HG03460 (cell line): ENCODE results near the gene MDN1.

ENCODE experiments used
- ATAC-seq: cut with Tn5 transposase; IDR thresholded peaks from one replicate; pipeline ENCODE4 v1.9.1; 2021; ENCODE audit not compliant: unreplicated experiment

MDN1 gene

DNA sequence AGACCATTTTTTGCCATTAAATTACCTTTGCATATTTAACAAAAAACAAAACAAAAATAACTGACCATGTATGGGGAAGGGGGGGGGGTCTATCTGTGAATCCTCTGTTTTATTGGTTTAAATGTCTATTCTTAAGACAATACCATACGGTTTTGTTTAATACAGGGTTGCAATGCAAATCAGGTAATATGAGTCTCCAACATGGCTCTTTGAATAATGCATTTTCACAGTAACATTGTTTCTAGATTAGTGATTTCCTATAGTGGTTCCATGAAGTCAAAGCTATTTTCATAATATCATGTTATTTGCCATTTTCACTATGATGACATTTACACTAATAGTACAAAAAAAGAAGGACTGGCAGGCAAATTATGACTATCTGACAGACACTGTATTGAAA is 116.3 kb downstream of the MDN1 start:
- no peak for ATAC-seq

DNA sequence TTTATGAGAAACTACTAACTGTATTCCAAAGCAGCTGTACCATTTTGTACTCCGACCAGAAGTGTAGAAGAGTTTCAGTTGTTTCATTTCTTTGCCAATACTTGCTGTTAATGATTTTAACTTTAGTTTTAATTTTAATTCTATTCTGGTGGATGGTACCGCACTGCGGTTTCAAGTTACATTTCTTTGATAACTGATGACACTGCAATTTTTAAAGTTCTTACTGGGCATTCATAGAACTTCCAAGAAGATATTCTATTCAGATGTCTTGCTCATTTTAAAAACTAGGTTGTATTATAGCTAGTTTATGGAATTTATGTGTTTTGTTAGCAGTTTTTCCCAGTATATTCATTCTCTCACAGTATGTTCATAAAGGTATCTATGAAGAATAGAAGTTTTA is 117.2 kb downstream of the MDN1 start:
- ATAC-seq, result no peak

DNA sequence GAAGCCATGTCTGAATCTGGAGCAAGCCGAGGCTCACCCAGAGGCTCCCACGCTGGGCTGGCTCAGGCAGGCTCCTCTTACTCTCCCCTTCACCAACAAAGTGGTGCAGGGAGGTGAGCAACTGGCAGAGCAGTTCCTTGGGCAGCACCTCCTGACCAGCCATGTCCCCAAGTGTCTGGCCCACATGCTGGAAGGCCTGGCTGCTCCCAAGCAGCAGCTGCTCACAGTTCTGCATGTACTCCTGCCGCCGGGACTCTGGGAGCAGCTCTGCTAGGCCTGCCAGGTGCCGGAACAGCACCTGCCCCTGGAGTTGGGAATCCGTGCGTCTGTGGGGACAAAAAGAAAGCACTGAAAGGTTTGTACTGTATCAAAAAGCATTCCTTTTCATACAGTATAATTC is 123.9 kb downstream of the MDN1 start:
- ATAC-seq, result no peak

DNA sequence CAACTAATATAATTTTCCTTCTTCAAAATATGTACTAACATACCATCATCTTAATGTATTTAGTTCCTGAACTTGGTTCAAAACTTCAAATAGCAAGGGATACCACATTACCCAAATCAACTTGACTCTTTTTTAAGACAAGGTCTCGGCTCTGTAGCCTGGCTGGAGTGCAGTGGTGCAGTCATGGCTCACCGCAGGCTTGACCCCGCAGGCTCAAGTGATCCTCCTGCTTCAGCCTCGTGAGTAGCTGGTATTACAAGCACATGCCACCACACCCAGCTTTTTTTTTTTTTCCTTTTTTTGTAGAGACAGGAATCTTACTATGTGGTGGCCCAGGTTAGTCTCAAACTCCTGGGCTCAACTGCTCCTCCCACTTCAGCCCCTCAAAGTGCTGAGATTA is 125.2 kb downstream of the MDN1 start:
- no peak for ATAC-seq

DNA sequence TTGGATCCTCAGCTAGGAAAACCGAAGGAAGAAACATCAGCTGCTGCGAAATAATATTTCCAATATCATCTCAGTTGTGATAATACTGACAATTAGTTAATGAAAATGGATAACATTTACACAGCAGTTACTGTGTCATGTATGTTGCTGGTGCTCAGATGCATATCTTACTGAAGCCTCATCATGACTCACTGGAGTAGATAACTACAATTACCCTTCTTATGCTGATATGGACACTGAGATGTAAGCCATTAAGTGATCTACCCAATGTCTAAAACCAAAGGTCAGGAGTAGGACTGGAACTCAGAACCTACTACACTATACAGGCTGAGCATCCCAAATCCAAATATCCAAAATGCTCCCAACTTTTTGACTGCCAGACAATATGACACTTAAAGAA is 126.4 kb downstream of the MDN1 start:
- no peak for ATAC-seq

DNA sequence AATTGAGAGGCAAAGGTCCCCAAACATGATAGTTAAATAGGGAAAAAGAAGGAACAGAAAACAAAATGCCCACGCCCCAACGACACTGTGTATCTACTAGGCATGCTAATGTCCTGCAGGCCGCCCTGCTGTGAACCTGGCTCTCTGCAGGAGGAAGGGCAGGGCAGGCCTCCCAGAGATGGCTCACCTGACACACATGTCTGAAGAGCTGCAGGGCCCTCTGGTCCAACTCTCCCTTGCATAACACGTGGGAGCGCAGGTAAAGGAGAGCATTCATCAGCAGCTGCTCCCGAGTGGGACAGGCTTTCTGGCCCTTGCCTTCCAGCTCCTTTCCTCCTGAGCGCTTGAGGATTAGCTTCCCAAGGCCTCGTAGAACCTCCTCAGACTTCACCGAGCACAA is 127.3 kb downstream of the MDN1 start:
- no peak for ATAC-seq

DNA sequence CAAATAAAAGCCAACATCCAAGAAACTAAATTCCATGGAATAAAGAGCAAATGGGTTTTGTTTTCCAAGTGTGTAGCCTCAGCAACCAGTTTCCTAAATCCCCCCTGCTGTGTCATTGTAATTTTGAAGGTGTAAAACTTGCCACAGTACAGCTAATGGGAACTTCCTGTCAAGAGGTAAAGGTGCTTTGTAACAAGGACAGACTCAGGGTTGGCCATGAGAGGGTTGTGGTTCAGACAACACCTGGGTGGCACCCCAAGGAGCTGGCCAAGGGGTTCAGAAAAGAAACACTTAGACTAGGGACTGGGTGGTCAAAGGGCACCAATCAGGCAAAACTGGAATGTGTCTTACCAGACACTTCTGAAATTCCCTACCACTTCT is 128.7 kb downstream of the MDN1 start:
- no peak for ATAC-seq

DNA sequence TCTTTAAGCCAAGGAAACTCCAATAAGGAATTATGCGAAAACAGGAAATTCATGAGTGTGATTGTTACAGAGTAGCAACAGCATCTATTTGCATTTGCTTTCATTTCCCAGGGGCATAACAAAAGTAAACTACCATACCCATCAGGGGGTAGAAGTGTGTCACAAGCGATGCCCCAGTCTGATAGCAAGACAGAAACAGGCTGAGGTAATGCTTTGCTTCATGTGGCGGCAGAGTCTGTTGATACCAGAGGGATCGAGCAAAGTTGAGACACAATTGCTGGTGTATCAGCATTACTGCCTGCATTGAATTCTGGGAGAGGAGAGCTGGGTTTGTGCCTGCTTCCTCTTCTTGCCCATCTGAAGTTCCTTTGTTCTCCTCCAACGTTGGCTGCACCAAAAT is 129.9 kb downstream of the MDN1 start:
- ATAC-seq, result no peak

DNA sequence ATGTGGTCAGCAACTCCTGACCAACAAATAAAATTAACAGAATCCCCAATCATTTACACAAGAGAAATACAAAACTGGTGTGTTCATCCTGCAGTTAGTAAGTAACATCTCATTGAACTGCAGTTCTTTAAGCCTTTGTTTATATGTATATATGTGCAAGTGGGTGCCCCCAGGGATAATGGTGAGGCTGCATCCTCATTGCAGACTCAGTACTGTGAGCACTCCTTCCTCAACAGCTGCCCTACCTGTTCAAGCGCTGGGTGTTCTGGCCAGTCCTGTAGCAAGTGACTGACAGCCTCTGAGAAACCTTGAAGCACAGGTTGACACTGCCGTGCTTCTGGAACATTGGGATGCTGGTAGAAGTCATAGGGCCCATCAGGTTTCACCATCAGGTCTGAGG is 131.3 kb downstream of the MDN1 start:
- ATAC-seq, result no peak

DNA sequence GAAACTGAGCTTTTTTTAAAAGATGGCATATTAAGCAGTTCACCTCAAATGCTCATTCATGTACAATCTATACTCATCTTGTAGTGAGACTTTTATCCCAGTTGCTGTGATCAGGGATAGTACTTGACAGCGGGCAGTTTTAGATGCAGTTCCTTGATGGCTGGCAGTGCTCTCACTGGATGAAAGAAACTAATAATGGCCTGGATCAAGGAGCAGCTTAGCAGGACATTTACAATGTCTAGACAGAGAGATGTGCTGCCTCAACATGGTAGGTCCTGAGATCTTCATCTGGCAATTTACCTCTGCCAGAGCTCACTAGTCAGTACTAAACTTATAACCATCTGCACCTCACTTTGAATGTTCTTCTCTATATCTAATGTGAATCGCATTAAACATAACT is 134.3 kb downstream of the MDN1 start:
- no peak for ATAC-seq

DNA sequence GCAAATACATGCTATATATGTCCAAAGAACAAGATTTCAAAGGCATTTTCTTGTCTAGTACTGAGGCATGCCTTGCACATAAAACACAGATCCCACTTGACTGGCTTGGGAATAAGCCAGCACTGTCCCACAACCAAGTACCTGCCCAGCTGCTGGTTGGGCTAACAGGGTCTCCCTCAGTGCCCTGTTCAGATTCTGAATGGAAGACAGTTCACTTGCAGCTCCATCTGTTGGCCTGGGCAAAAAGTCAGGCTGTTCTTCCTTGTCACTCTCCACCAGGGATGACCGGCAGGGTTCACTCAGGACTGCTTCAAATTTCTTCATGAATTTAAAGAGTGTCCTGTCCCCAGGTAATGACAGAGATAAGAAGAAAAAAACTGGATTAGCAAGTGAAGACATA is 136.6 kb downstream of the MDN1 start:
- ATAC-seq, result no peak

DNA sequence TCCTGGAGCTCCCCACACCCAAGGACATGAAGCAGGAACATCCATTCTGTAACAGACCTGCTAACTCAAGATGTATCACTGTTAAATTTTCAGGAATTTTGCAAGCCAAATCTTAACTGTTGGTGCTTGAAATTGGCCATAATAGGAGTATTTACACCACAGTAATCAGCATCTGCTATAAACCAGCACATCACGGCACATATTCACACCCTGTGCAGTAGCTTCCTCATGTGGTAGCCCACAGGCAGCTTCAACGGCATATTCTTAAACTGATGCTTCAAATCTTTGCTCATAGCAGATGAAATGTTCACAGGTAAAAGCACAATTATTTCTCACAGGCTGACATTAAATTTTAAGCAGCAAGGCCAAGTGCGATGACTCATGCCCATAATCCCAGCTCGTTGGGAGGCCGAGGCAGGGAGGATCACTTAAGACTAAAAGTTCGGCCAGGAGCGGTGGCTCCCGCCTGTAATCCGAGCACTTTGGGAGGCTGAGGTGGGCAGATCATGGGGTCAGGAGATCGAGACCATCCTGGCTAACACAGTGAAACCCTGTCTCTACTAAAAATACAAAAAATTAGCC is 137.5 kb downstream of the MDN1 start:
- no peak for ATAC-seq

DNA sequence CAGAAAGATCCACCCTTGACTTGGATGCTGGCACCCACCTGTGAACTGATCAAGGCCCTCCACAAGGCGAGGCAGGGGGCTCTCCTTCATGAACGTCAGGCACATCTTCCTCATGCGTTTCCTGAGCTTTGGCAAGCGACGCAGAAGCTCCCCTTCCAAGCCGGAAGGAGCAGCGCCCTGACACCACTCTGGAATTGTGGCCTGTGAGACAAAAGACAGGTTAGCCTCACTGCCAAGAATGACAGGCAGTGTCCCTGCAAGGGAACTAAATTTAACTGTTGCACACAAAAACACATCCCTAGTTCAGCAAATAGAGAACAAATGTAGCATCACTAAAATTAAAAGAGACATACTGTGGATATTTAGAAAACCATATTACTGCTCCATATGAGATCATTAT is 139.0 kb downstream of the MDN1 start:
- ATAC-seq, result no peak

DNA sequence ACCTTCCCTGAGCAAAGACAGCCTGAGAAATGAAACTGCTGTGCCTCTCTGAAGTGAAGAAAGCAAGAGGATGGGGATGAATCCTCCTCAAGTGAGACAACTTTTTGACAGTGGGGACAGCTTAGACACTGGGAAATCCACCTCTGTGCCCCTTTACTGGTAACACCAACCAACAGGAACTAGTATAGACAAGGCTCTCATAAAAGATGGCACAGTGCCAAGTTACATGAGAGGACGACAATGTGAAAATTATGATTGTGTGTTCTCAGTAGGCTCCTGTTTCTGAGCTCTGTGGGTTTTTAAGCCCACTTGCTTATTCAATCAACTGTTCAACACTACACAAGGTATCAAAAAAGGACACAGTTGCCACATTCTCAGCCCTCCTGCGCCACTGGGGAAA is 139.4 kb downstream of the MDN1 start:
- ATAC-seq, result no peak

DNA sequence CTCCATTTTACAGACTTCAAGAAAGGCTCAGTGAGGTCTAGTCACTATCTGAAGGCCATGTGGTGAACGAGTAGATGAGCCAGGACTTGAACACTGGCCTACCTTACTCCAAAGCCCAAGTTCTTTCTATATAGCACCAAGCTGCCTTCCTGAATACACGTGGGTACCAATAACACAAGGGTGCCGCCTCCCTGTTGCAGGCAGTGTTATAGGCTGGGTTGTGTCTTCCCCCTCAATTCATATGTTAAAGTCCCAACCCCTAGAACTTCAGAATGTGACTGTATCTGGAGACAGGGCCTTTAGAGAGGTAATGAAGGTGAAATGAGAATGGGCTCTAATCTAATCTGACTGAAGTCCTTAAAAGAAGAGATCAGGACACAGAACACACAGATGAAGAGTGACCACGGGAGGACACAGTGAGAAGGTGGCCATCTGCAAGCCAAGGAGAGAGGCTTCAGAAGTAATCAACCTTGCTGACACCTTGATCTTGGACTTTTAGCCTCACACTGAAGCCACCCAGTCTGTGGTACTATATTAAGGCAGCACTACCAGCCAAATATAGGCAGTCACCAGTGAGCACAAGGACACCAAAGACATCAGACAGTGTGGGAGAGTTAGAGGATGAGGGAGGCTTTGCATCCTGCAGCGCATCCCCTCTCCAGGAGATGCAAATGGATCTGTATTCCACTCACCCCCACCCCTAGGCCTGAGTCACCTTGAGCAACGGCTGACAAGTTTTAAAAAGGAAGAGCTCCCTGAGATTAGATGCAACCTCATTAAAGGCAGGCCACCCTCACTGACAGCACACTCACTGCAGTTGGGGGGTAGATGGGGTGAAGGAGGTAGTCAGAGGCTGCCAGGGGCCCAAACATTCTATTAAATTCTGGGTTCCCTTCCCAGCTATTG is 140.1 kb downstream of the MDN1 start:
- no peak for ATAC-seq

DNA sequence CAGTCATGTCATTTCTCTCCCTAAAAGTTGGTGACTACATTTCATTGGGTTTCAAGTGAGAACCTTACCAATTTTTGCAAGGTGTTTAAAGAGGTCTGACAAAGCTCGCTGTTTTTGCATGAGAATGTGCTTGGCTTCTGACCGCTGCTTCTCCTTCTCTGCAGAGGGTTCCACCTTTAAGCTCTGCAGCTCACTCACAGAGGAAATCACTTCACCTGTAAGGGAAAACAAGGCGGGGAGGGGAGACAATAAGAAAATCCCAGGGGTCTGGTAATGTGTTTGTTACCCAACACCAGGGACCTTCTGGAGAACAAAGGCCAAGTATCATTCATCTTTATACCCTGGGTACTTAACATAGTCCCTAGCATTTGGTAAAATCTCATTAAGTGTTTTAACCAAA is 141.1 kb downstream of the MDN1 start:
- ATAC-seq, result no peak

DNA sequence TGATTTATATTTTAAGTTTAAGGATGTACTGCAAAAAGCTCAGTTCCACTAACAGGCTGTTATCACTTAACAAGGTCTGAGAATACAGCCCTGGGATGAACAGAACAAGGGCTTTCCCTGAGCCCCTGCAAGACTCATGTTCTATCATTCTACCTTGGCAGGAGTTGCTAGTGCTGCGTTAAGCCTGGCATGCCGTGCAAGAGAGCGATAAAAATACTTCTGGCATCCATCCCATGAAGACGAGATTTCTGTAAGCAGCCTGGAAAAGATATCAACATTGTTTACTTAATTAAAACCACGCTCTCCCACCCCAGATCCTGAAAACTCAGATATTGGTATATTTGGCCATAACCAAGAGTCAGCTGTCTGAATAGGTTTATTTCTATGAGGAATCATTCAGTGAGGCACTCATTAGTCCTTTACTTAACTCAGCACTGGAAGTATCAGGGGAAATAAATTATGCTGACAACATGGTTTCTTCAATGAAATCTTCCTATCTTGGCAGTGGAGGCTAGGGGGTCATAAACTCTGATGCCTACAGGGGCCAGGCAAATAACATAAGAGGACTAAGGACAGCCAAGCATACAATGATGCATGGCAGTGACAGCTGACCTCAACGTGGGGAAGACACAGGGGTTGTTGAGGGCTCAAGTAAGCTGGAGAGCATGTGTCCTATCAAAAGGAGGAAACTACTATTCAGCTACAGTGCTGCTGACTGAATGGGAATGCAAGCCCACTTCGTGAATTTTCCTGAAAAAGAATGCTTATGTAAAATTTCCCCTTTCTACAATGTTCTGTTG is 143.4 kb downstream of the MDN1 start:
- ATAC-seq, result no peak

DNA sequence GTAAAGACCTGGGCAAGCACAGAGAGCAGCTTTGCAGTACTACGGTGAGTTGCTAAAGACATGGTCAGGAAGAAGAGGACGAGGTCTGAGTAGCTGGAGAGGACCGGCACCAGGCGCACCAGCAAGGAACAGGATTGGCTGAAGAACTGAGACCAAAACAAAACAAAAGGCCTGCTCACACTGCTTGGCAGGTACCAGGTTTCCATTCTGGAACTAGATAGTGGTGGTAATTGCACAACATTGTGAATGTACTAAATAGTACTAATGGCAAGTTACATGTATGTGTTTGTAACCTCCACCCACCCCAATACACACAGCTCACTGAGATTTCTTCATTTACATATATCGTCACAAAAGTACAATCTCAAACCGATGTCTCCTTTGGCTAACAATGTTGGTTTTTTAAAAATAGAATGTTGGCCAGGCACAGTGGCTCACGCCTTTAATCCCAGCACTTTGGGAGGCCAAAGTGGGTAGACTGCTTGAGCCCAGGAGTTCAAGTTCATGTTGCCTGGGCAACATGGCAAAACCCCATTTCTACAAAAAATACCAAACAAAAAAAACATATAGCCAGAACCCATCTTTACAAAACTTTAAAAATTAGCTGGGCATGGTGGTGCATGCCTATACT is 148.5 kb downstream of the MDN1 start:
- ATAC-seq, result no peak

DNA sequence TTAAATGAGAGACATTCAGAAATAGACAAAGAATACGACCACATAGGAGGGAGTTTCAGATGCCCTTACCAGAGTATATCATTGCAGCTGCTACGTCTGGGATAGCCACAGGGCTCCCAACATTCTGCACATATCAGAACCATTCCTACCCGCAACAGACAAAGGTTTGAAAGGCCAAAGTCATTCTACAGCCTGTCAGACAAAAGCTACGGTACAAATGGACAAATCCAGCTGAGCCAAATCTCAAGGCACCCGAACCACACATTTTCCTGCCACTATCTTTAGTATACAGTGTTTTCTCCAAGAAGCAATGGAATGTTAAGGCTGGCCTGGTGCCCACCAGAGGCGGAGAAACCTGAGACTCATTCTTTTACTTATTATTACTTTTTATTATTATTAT is 150.6 kb downstream of the MDN1 start:
- no peak for ATAC-seq

DNA sequence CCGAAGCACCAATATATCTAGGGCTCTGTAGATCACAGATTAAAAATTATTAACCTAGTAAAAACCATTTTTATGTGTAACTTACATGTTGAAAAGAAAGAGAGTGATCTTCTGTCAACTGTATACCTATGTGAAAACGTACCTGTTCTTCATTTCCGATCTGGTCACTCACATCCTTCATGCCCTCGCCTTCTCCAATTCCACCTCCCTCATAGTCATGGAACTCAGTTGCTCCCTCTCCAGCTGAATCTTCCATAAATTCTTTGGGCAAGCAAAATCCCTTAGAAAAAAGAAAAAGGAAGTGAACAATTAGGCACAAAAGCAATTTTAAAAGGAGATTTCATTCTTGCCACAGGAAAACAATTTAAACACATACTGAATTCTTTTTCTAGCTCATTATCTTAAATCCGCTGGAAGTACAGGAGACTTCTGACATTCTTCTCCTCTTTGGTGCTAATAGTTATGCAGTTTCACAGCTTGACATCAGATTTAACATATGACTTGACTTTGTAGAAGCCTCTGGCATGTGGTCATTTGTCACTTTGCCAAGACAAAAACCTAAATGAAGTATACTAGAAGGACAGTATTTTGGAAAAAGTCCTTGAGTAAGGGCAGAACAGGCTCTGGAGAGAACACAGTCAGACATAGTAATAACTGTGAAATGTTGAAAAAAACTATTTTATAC is 151.6 kb downstream of the MDN1 start:
- no peak for ATAC-seq

DNA sequence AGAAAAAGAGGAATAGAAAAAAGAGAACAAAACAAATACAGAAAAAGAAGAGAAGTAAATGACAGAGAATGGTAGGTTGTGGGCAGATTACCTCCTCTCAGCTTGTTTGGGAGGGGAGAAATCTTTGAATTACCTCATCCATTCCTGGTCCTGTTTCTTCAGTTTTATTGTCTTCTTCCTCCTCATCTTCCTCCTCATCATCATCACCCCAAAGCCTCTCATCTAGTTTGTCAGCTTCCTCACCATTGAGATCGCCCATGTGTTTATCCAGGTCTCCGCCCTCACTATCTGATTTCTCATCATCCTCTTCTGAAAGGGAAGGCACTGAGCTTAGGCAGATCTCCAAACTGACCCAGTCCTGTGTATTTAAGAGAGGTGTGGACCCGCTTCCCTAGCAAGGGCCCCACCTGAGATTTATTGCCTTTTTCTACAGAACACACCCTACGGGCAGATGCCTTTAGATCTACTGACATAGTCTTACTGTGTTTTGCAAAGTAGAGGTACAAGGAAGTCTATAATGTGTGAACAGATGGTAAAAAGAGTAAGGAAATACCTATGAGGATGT is 156.9 kb downstream of the MDN1 start:
- ATAC-seq, result no peak
